ENCODE results near the gene P2RX3.

GRCh38 chr11:57353446-57353845, 15.3 kb downstream of the P2RX3 start:
- no peak for TF ChIP-seq CTCF (IDR thresholded peaks at IDR 0.05)
- TF ChIP-seq POLR2AphosphoS5 (IDR thresholded peaks at IDR 0.05): no peak
- no peak for TF ChIP-seq POLR2A (IDR thresholded peaks at IDR 0.05; ENCODE audit: low read depth)
- TF ChIP-seq EP300 (IDR thresholded peaks at IDR 0.05): no peak

All from esophagus muscularis mucosa (tissue), 4 donors.